Glutamatergic neuron (in vitro differentiated cells): Measurements from ENCODE around the gene SHH. TPM values are rescaled to one million over a fixed set of nuclear protein-coding genes. Genes with fewer than 3 reads are reported as not detected.

Source experiments
- DNase-seq: peaks from one replicate; pipeline ENCODE4 v3.0.0; 2022
- H3K27ac Mint-ChIP-seq: one replicate; pipeline ENCODE4 v1.8.0; 2020; ENCODE audit warnings: mild to moderate bottlenecking, mixed read lengths, inconsistent platforms; ENCODE audit not compliant: unreplicated experiment
- H3K27me3 Mint-ChIP-seq: one replicate; pipeline ENCODE4 v1.8.0; 2020; ENCODE audit warnings: mild to moderate bottlenecking, moderate library complexity, mixed read lengths, inconsistent platforms; ENCODE audit not compliant: unreplicated experiment
- H3K36me3 Mint-ChIP-seq: one replicate; pipeline ENCODE4 v1.8.0; 2020; ENCODE audit warnings: mild to moderate bottlenecking, mixed read lengths, inconsistent platforms; ENCODE audit not compliant: unreplicated experiment
- H3K4me1 Mint-ChIP-seq: one replicate; pipeline ENCODE4 v1.8.0; 2020; ENCODE audit warnings: mild to moderate bottlenecking, low read depth, mixed read lengths, inconsistent platforms; ENCODE audit not compliant: unreplicated experiment
- H3K4me3 Mint-ChIP-seq: one replicate; pipeline ENCODE4 v1.8.0; 2020; ENCODE audit warnings: mild to moderate bottlenecking, mixed read lengths, inconsistent platforms; ENCODE audit not compliant: unreplicated experiment
- H3K9me3 Mint-ChIP-seq: one replicate; pipeline ENCODE4 v1.8.0; 2020; ENCODE audit warnings: mild to moderate bottlenecking, moderate library complexity, mixed read lengths, inconsistent platforms; ENCODE audit not compliant: unreplicated experiment
- total RNA-seq: library from RNA; stranded (reverse); fragmentation: NEBNext Ultra II Directional; extraction: Animal tissue kit (Norgen Biotek cat#: 25700); gene quantifications from one replicate; pipeline ENCODE4 v1.2.1, GENCODE V29; 2021; ENCODE audit not compliant: unreplicated experiment
- TF ChIP-seq, protein P1 (sequence below): fragments of 200-600 bp; sonication (generic); IDR thresholded peaks from one replicate; pipeline ENCODE4 v1.5.0; 2021; ENCODE audit not compliant: partially characterized antibody, unreplicated experiment

Gene SHH
- total RNA-seq, 1 donor from 2014 or later: not detected

DNA sequence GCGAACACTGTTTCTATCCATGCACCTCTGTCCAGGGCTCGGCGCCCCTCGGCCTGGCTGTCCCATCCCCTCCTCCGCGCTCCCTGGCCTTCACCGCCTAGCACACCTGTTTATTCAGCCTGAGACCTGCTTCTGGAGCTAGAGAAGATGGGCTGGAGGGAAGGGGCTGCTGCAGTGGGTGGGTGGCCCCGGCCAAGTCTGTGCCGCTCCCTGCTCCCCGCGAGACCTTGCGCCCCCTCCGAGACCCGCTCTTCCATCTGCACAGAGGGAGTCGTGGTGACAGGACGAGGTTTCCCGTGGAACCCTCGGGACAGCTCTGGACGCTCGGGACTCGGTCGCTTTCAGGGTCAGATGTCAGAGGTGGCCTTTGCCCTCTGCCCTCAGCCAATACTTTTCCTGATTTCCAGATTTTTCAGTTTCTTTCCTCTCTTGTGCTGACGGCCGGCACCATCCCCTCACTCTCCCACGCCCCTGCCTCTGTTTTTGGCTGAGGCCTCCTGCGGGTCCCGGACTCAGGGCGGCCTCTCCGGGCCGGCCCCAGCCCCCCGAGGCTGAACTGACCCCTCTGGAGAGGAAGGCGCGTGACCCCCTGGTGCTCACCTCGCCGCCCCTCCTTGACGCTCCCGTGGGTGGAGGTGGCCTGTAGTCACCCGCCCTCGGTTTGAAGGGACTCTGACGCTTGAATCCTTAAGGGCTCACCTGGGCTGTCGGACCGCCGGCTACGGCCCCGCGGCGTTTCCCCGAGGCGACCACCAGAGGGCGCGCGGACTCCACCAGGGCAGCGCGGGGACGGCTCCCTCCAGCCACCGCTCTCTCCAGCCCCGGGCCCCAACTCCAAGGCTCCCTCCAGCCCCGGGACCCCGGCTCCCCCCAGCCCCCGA, 15.6 kb downstream of the SHH start:
- DNase-seq: peak; percentile 87
- no peaks in the 10 kb centered on the region for H3K4me1 Mint-ChIP-seq
- peaks cover 18% of the 10 kb centered on the region for H3K27me3 Mint-ChIP-seq
- no peak overlapping the region for H3K4me3 Mint-ChIP-seq
- peaks cover 1% of the 10 kb centered on the region for H3K36me3 Mint-ChIP-seq
- H3K9me3 Mint-ChIP-seq: peaks cover 3% of the 10 kb centered on the region
- no peak overlapping the region for H3K27ac Mint-ChIP-seq
- TF ChIP-seq, protein P1, sequence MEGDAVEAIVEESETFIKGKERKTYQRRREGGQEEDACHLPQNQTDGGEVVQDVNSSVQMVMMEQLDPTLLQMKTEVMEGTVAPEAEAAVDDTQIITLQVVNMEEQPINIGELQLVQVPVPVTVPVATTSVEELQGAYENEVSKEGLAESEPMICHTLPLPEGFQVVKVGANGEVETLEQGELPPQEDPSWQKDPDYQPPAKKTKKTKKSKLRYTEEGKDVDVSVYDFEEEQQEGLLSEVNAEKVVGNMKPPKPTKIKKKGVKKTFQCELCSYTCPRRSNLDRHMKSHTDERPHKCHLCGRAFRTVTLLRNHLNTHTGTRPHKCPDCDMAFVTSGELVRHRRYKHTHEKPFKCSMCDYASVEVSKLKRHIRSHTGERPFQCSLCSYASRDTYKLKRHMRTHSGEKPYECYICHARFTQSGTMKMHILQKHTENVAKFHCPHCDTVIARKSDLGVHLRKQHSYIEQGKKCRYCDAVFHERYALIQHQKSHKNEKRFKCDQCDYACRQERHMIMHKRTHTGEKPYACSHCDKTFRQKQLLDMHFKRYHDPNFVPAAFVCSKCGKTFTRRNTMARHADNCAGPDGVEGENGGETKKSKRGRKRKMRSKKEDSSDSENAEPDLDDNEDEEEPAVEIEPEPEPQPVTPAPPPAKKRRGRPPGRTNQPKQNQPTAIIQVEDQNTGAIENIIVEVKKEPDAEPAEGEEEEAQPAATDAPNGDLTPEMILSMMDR: peak; percentile 95

DNA sequence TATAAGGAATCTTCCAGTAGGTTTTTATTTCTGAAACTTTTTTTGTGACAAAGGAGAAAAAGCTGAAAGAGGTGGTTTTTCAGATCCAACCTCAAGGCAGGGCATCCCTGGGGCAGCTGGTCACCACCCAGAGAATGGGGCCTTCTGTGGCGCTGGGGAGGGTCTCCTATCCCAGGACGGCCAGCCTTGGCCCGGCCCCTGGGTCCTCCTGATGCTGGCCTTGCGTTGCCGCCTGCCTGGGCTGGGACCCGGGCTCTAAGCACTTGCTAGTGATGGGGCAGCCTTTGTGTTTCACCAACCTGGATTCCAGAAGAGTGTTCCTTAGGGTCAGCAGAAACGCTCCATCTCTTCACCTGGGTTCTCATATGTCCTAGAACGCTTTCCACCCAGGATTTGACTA, 16.3 kb downstream of the SHH start:
- Mint-ChIP-seq H3K36me3 (peaks cover 5% of the 10 kb centered on the region), H3K27ac (no peak overlapping the region), H3K9me3 (peaks cover 4% of the 10 kb centered on the region), H3K4me3 (no peak overlapping the region), H3K4me1 (no peaks in the 10 kb centered on the region), H3K27me3 (peaks cover 17% of the 10 kb centered on the region)
- DNase-seq: no peak
- TF ChIP-seq, protein P1: no peak

DNA sequence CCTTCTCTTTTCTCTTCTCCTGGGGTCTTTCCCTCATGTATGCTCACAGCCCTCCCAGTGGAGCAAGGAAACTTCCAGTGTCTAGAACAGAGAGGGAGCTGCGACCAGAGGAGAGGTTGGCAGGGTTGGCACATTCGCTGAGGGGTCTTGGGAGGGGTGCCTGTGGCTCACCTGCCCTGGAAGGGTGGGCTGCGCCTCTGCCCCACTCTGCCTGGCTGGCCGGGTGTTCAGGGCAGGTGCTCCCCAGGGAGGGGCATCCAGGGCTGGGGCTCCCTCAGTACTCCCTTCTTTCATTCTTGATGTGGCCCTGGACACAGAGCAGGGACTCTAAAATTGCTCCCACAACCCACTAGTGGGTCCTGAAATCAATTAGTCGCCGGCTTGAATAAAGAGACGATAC, 16.9 kb downstream of the SHH start:
- H3K4me3 Mint-ChIP-seq: no peak overlapping the region
- no peak overlapping the region for H3K27ac Mint-ChIP-seq
- H3K4me1 Mint-ChIP-seq: no peaks in the 10 kb centered on the region
- peaks cover 4% of the 10 kb centered on the region for H3K9me3 Mint-ChIP-seq
- peaks cover 5% of the 10 kb centered on the region for H3K36me3 Mint-ChIP-seq
- TF ChIP-seq, protein P1: no peak
- H3K27me3 Mint-ChIP-seq: peaks cover 14% of the 10 kb centered on the region
- DNase-seq: no peak

DNA sequence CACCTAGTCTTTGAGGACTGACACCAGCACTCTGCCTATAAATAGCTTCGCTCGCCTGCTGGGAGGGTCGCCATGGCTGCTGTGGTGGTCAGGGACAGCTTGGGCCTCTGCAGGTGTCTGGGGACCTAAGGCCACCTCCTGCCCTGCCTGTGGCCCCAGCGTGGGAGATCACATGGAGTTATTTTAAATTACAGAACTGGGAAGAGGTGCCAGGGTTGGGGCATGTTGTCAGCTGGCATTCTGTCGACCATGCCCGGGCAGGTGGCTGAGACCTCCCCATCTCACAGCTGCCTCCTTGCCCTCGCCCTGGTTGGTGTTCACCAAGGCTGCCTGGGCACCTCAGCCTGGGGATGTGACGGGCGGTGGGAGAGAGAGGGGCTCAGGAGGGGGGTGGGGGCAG, 18.1 kb downstream of the SHH start:
- Mint-ChIP-seq H3K27ac (no peak overlapping the region), H3K4me1 (no peaks in the 10 kb centered on the region), H3K9me3 (peaks cover 4% of the 10 kb centered on the region), H3K4me3 (no peak overlapping the region), H3K36me3 (peaks cover 5% of the 10 kb centered on the region), H3K27me3 (peaks cover 8% of the 10 kb centered on the region)
- no peak for DNase-seq
- TF ChIP-seq, protein P1: no peak

DNA sequence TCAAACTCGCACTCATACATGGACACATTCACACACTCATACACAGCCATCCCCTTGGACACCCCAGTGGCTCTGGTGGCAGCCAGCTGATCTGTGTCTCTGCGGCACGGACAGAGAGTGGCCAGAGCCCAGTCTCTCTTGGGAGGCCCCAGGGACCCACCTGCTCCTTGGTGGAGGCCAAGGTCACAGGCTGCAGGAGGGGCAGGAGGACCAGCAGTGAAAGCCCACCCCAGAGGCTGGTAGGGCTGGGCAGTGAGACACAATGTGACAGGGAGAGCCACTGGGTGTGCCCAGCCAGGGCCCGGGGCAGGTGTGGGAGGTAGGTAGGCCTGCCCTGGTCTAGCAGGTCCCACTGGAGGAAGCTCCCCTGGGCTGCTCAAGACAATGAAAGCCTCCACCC, 18.5 kb downstream of the SHH start:
- DNase-seq: peak; percentile 14
- Mint-ChIP-seq H3K27me3 (peaks cover 10% of the 10 kb centered on the region), H3K36me3 (peaks cover 5% of the 10 kb centered on the region), H3K4me1 (no peaks in the 10 kb centered on the region), H3K9me3 (peaks cover 4% of the 10 kb centered on the region), H3K4me3 (no peak overlapping the region), H3K27ac (no peak overlapping the region)
- TF ChIP-seq, protein P1: no peak
